IPS DF 4.7 (cell line): ENCODE results near the gene RELB.

Experiments
- DNase-seq: peaks from one replicate; pipeline ENCODE4 v3.0.0-alpha.2; 2013; ENCODE audit warnings: low spot score; ENCODE audit errors: extremely low read depth

The RELB gene

GRCh38 chr19:45021971-45022370 lies 20.7 kb downstream of the RELB start:
- no peak for DNase-seq

GRCh38 chr19:45023048-45023447 lies 21.8 kb downstream of the RELB start:
- no peak for DNase-seq

GRCh38 chr19:45025264-45025663 lies 24.0 kb downstream of the RELB start:
- DNase-seq, result no peak

- no peak for DNase-seq
Observed at GRCh38 chr19:45027371-45027770, 26.1 kb downstream of the RELB start.

- DNase-seq, result no peak
Observed at GRCh38 chr19:45030825-45031224, 29.6 kb downstream of the RELB start.

- DNase-seq, result no peak
Observed at GRCh38 chr19:45032421-45032820, 31.2 kb downstream of the RELB start.

- no peak for DNase-seq
Observed at GRCh38 chr19:45035755-45036154, 34.5 kb downstream of the RELB start.

- DNase-seq, result no peak
Observed at GRCh38 chr19:45037393-45038169, 36.3 kb downstream of the RELB start.

- DNase-seq, result no peak
Observed at GRCh38 chr19:45038931-45039893, 37.9 kb downstream of the RELB start, which contains the start of gene CLASRP. TSS of gene CLASRP (plus strand) at chr19:45039045. CDS start at chr19:45040213, 1,168 bp downstream.

GRCh38 chr19:45040059-45040771 lies 39.0 kb downstream of the RELB start:
- no peak for DNase-seq

GRCh38 chr19:45041125-45041524 lies 39.9 kb downstream of the RELB start:
- DNase-seq, result no peak

- DNase-seq, result no peak
Observed at GRCh38 chr19:45045671-45046353, 44.5 kb downstream of the RELB start.

- no peak for DNase-seq
Observed at GRCh38 chr19:45046355-45046754, 45.1 kb downstream of the RELB start.

- no peak for DNase-seq
Observed at GRCh38 chr19:45047188-45047797, 46.0 kb downstream of the RELB start.

GRCh38 chr19:45049073-45049736 lies 47.9 kb downstream of the RELB start:
- no peak for DNase-seq

GRCh38 chr19:45050036-45050435 lies 48.8 kb downstream of the RELB start:
- DNase-seq, result no peak

- DNase-seq, result no peak
Observed at GRCh38 chr19:45051929-45052579, 50.8 kb downstream of the RELB start.

GRCh38 chr19:45056831-45057230 lies 55.6 kb downstream of the RELB start:
- no peak for DNase-seq

- no peak for DNase-seq
Observed at GRCh38 chr19:45057444-45057843, 56.2 kb downstream of the RELB start.
